GM21786 (cell line): ENCODE data around the gene NEDD4L.
"Not testable (repeated sequence)": the region's sequence is repeated elsewhere in the genome, so short reads cannot be mapped to it uniquely, and the experiment has no call there.

Source experiments
- ATAC-seq: cut with Tn5 transposase; IDR thresholded peaks from one replicate; pipeline ENCODE4 v1.9.1; 2021; ENCODE audit not compliant: unreplicated experiment

Gene NEDD4L

GRCh38 chr18:58257461-58257860, 213.4 kb downstream of the NEDD4L start:
- no peak for ATAC-seq

DNA sequence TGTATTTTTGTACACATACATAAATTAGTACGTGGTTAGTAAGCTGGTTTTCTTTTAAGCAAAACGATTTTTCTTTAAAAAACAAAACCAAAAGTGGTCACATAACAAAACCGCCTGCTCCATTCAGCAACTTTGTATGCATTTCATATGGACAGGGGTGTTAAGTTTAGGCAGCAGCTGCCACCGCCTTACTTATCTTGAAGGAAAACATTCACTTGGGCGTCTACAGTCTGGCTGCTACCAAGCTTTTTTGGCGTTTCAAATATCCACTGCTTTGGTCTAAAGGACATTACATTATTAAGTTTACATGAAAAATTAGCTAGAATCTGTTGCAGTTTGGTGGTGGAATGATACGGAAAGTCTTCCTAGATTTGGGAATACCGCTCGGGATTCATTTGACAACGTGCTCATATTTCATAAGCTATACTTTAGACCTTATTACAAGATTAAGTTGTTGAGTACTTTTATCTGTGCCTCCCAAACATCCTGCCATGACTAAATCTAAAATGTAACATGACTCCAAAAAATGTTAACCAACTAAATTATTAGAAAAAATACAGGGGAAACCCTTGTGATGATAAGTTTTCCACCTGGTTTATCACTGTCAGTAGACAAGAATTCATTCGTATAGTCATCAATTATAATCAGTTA, 214.8 kb downstream of the NEDD4L start:
- no peak for ATAC-seq

DNA sequence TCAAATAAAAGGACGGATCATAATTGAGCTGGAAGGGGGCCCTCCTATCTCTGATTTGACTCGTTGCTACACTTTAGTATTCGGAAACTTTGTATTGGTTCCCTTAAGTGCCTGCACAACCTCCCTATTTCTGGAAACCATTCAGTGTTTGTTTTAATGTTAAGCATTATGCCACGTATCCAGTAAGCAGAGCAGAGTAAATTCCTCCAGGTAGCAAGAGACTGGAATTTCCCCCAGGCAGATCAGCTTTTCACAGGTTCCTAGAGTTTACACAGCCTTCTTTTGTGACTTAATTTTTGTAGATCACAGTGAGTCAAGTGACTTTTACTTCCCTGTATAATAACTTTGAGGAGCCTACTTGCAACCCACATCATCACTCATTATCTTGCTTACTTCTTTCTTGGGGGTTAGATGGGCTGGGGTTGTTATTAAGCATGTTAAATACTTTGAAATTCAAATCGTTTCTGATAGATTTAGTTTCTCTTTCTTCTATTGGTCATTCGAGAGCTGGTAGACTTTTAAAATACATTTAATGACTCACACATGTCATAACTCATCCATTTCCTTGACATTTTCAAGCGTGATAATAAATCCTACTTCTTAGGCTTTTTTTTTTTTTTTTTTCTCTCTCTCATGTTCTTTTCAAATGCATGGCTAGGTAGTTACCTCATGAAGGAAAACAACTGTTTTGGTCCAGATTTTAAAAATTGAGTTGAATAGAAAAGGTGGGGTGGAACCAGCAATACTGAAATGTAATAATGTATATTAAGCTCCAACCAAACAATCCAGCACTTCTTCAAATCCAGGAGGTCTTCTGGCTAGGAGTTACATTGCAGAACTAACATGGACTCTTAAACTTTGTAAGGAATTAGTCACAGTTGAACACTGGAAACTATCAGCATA, 219.3 kb downstream of the NEDD4L start:
- no peak for ATAC-seq

GRCh38 chr18:58264075-58264474, 220.0 kb downstream of the NEDD4L start:
- ATAC-seq = no peak

DNA sequence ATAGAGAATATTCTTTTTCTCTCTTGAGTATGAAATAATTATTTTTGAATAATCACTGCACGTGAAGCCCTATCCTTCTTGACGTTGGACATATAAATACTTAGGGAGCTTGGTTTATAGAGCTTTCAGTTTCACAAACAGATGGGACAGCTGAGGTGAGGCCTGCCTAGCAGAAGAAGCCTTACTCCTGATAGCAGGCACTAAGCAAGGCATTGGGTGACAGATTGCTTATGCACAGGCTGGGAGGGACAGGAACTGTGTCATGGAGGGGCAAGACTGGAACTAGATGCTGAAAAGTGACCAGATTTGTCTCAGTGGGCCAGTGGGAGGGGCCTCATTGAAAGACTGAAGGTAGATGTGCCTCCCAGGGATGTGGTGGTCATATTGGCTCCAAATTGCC, 220.8 kb downstream of the NEDD4L start:
- no peak for ATAC-seq

- not testable (repeated sequence) for ATAC-seq
Measured at GRCh38 chr18:58265489-58265888, 221.5 kb downstream of the NEDD4L start.

DNA sequence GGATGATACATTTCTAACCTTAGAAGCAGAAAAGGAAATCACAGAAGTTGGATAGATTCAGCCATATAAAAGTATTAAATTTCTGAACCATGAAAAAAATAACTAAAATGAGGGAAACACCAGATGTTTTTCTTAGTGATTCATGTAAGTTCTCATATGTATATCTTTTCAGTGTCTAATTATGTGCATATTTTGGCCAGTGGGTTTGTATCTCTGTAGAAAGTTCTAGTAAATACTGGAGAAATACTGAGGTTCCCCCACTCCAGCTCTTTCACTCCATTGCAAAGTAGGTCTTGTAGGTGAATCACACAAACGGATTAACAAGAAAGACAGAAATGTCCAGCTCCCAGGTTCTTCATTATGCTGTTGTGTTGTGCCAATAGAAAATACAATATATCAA, 222.3 kb downstream of the NEDD4L start:
- no peak for ATAC-seq

- ATAC-seq = no peak
Measured at GRCh38 chr18:58267493-58267892, 223.5 kb downstream of the NEDD4L start.

GRCh38 chr18:58268849-58269248, 224.8 kb downstream of the NEDD4L start:
- ATAC-seq = no peak

DNA sequence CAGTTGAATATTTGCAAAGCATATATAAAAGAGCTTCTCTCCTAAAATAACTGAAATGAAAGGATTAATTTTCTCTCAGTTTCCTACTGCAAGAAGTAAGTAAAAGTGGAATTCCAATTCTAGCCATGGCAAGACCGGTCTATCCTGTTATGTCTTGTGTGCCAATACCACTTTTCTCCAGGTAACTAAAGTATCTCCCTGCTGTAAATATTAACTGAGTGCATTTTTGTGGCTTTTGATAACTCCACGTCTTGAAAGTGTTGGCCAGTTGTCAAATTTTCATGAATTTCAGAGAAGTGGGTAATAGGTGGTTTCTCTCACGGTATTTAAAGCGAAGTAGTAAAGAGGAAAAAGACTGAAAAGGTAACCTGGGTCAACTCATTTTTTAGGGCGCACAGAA, 225.9 kb downstream of the NEDD4L start:
- no peak for ATAC-seq

DNA sequence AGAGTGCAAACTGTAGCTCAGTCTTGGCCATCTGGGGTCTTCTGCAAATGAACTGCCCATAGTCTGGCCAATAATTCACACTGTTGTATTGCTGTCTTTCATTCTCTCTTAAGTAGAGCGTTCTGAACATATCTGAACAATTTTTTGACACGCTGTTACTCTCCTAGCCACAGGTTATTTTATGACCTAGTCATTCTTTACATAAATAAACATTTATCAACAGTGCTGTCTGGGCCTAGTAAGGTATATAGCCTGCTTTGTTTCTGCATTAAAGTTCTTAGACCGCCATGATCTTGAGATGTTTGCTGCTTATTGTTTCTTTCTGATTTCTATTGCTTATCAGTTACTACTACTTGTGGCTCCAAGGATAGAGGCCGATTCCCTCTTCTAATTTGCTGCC, 226.4 kb downstream of the NEDD4L start:
- ATAC-seq = no peak

GRCh38 chr18:58271770-58272169, 227.7 kb downstream of the NEDD4L start:
- no peak for ATAC-seq

GRCh38 chr18:58272209-58272608, 228.2 kb downstream of the NEDD4L start:
- no peak for ATAC-seq

GRCh38 chr18:58272779-58273435, 228.9 kb downstream of the NEDD4L start:
- no peak for ATAC-seq

GRCh38 chr18:58275176-58275575, 231.2 kb downstream of the NEDD4L start:
- ATAC-seq = no peak

GRCh38 chr18:58276789-58277739, 233.0 kb downstream of the NEDD4L start:
- ATAC-seq = no peak

DNA sequence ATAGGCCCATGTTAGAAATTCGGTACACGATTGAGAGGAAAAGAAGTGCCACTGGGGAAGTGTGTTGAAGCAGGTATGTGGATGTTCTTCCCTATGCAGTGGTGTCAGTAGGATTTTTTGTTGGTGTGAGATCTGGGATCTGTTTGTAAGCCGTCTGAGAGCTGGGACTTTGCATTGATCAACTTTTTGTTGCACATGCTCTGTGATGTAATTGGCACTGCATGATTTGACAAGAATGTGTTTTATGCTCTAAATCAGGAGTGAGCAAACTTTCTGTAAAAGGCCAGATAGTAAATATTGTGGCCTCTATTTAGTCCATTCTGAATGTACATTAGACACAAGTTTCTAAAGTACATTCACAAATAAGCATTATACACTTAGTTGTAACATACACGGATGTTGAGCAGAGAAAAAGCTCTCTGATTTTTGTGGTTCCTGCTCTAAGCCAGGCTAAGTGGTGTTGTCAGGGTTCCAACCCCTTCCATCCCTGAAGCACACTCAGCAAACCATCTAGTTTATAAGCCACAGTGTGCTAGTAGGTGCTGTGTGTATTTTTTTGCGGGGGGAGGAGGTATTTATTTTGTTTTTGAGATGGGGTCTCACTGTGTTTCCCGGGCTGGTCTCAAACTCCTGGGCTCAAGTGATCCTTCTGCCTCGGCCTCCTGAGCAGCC, 235.6 kb downstream of the NEDD4L start:
- ATAC-seq = no peak

GRCh38 chr18:58280191-58280590, 236.2 kb downstream of the NEDD4L start:
- ATAC-seq = no peak

GRCh38 chr18:58282872-58283271, 238.8 kb downstream of the NEDD4L start:
- not testable (repeated sequence) for ATAC-seq
